Measurements from ENCODE around the gene DNAH3.
A peak's percentile ranks its signal among the peaks of the same experiment; 100 is the strongest.
"Not testable (repeated sequence)": the region's sequence is repeated elsewhere in the genome, so short reads cannot be mapped to it uniquely, and the experiment has no call there.

DNAH3 gene

DNA sequence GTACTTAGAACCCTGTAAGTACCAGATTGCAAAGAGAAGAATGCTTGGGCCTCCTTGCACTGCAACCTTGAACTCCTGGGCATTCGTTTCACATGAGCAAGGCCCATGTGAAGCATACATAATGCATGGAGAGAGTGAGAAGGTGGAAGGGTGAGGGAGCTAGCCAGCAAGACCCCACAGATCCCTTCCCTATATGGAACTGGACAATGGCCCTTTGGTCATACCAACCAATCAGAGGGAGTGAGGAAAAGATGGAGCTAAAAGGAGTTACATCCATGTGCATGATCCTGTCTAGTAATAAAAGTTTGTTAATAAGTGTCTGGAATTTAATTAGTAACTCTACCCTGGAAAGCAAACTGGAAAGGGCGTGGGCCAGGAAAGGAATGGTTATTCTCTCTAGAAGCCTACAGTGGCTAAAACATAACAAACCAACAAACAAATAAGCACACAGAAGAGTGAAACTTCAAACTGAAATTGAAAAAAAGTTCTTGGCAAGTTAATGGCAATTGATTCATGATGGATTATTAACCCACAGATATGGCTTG, 29.6 kb downstream of the DNAH3 start:
- DNase-seq, result no peak

DNA sequence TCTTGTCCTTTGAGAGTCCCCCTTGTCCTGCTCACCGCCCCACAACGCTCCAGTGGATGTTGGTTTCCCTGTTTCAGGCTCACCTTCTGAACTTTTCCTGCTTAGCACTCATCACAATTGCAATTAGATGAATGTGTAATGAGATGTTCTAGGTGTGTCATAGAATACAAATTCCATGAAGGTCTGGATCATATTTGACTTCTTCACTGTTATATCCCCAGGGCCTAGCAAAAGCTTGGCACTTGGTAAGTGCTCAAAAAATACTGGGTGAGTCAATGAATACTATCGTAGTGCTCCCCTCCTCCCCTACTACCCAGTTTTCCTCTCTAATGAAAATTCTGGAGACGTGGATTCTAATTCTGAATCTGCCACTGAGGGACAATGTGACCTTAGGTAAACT, 33.1 kb downstream of the DNAH3 start:
- no peak for DNase-seq

DNA sequence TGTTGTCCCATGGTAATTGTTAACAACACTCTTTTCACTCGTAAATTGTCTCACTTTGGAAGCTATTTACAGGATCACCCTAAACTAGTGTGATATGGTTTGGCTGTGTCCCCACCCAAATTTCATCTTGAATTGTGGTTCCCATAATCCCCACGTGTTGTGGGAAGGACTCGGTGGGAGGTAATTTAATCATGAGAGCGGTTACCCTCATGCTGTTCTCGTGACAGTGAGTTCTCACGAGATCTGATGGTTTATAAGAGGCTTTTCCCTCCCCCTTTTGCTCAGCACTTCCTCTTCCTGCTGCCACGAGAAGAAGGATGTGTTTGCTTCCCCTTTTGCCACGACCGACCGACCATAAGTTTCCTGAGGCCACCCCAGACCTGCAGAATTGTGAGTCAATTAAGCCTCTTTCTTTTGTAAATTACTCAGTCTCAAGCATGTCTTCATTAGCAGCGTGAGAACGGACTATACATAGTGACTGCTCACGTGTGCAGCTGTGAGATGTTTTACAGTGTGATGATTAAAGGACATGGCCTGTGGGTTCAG, 34.4 kb downstream of the DNAH3 start:
- DNase-seq, result peak; percentile 3 to 33

- DNase-seq, result not testable (repeated sequence)
Observed at GRCh38 chr16:21115551-21115950, 35.1 kb downstream of the DNAH3 start.

GRCh38 chr16:21103941-21104860, 46.4 kb downstream of the DNAH3 start:
- no peak for DNase-seq

- DNase-seq, result peak in 1 of 2 donors; percentile 5
Observed at GRCh38 chr16:21101631-21102420, 48.8 kb downstream of the DNAH3 start.

DNA sequence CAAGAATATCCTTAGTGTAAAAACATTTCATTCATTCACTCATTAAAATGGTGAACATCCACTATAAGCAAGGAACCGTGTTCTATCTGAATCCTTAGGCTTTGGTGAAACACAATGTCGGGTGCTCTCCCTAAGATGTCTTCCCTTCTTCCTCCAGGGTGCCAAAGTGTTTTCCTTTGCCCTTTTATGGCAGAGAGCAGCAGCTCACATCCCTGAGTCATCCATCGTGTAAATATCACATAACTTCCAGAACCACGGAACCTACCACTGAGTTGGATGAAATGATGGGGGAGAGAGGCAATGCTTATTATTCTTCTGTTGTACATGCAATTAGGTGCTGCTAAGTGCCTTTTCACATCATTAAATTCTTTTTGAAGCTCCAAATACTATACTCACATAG, 50.2 kb downstream of the DNAH3 start:
- no peak for DNase-seq

DNA sequence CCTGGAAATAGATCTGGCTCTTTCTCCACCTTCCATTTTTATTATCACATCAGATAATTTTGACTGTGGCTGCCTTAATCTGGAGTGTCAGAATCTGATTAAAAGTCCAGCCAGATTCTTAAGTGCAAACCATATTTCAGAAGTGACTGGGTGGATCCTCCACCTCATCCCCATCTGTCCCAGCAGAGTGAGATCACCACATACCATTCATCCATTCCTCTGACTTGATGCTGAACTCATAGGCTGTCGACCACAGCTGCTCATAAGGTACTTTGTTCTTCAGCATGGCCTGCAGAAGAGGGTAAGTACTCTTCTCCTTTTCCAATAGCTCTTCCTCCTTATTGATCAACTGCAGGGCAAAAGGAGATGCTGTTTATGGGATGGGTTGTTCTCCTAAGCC, 53.5 kb downstream of the DNAH3 start:
- no peak for DNase-seq

DNA sequence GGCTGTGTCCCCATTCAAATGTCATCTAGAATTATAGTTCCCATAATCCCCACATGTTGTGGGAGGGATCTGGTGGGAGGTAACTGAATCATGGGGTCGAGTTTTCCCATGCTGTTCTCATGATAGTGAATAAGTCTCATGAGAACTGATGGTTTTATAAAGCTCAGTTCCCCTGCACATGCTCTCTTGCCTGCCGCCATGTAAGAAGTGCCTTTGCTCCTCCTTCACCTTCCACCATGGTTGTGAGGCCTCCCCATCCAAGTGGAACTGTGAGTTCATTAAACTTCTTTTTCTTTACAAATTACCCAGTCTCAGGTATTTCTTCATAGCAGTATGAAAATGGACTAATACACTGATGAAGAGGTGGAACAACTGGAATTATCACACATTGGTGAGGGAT, 55.9 kb downstream of the DNAH3 start:
- not testable (repeated sequence) for DNase-seq

DNA sequence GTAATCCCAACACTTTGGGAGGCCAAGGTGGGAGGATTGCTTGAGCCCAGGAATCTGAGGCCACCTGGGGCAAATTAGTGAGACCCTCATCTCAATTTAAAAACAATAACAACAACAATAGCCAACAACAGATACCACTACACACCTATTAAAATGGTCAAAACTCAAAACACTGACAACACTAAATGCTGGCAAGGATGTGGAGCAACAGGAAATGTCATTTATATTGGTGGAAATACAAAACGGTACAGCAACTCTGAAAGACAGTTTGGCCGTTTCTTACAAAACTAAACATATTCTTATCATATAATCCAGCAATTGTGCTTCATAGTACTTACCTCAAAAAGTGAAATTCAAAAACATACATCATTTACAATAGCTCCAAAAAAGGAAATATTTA, 57.7 kb downstream of the DNAH3 start:
- no peak for DNase-seq

- no peak for DNase-seq
Observed at GRCh38 chr16:21088646-21089538, 61.8 kb downstream of the DNAH3 start.

GRCh38 chr16:21088143-21088542, 62.5 kb downstream of the DNAH3 start:
- DNase-seq, result no peak

- DNase-seq, result no peak
Observed at GRCh38 chr16:21084631-21085225, 65.9 kb downstream of the DNAH3 start.

DNA sequence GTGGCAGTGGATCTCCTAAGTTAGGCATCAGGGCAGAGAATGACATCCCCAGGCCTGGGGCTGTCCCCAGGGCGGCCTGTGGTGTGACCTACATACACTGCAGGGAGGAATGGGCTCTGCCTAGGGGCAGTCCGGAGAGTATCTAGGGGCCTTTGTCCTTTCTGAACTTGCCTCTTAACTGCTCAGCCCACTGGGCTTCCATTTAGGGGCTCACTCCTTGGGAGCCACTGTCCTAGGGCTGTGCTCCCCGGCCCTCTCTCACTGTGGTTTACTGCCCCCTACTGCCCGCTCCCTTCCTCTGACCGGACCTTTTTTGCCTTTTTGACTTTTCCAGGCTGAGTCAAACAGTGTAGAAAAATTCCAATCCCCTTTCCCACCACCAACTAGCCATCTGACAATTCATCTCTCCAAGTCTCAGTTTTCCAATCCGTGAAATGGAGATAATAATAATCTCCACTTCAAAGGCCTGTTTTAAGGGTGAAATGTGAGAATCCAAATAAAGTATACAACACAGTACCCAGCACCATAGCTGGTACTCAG, 66.8 kb downstream of the DNAH3 start:
- DNase-seq, result peak; percentile 25 to 42

DNA sequence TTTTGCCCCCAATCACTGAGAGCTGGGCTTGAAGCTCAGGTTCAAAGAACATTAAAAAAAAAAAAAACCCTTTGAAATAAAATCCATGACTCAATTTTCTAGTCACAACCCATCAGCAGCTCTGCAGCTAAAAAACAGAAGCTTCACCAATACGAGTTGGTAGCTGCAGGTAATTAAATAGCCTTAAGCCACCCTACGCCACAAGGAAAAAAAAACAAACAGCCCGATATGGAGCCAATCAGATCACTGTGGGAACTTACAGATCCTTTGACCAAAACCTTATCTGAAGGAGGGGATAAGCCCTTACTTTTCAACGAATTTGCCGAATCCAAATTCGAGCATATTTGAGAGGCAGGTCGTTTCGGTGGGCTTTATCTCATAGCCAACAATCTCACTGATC, 69.3 kb downstream of the DNAH3 start:
- no peak for DNase-seq

DNA sequence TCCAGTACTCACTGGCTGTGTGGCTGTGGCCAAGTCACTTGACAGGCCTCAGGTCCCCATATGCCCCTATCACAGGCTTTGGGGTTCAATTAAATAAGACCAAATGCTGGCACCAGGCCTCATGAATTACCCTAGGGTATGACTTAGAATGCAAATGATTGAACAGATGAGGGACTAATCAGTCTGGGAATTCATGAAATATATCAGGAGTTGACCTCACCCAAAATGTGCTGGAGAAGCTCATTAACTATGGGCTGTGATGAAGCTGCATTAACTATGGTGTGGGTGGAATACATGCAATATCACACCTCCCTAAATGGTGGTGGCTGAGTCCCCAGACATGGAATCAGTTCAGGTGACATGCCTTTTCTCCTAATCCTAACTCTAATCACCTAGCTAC, 72.1 kb downstream of the DNAH3 start:
- DNase-seq, result no peak

DNA sequence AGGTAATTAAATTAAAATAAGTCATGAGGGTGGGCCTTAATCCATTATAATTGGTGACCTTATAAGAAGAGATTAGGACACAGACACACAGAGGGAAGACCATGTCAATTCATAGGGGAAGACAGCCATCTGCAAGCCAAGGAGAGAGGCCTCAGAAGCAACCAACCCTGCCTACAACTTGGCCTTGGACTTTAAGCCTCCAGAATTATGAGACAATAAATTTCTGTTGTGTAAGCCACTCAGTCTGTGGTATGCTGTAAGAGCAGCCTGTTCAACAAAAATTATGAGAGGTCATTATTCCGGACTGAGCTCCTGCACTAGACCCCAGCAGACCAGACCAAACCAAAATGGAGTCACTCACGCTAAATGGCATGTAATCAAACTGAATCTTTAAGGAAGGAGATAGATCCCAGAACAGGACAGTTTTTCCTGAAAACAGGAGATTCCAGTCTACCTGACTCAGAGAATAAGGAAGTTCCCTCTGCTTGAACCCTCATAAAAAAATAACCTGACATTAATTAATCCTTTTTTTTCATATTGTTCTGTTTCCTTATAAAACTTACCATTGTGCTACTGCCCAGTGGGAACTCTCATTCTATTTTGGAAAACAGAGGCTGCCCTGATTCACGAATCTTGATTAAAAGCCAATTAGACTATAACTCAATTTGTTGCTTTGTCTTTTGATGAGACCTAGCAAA, 74.3 kb downstream of the DNAH3 start:
- DNase-seq, result no peak

DNA sequence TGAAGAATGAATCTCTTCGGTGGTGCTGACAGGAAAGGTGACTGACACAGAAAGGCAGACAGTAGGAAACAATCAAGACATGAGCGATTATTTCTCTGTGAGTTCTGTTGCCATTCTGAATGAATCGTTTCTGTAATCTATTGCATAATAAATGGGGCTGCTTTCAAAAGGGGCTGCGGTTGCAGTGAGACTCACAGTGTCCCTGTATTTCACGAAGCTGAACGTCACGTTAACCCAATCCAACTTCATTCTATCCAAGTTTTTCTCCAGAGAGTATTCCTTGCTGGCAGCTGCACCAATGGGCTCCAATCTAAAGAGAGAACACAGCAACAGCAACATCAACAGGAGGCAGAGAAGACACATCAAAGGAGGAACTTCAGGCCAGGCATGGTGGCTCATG, 75.4 kb downstream of the DNAH3 start:
- DNase-seq, result no peak

GRCh38 chr16:21072976-21073375, 77.7 kb downstream of the DNAH3 start:
- no peak for DNase-seq

GRCh38 chr16:21071741-21072140, 78.9 kb downstream of the DNAH3 start:
- DNase-seq, result no peak

- no peak for DNase-seq
Observed at GRCh38 chr16:21070564-21070963, 80.1 kb downstream of the DNAH3 start.
